ENCODE results near the gene FMN1. TPM values are rescaled to one million over a fixed set of nuclear protein-coding genes. Genes with fewer than 3 reads are reported as not detected.

Gene FMN1
- total and polyA plus RNA-seq, 12 donors = 0.22 to 5.5 (median 3.3) TPM

GRCh38 chr15:33207646-33208045 lies 13.1 kb upstream of the FMN1 start:
- ATAC-seq (no peak), DNase-seq (no peak)
- WGBS, 2 donors = 81 to 91% methylated on average over 4 of the region's 4 CpGs
- intact Hi-C loops (cut with DNase I) = loop anchor here in 1 of 10 donors (2.0 kb wide), 1 partner anchor 17 kb away; no protein-coding TSS in a partner anchor
- H3K27me3 ChIP-seq = no peaks in the 10 kb centered on the region
- H3K4me1 ChIP-seq = no peaks in the 10 kb centered on the region
- no peaks in the 10 kb centered on the region for H3K9me3 ChIP-seq
- H3K36me3 ChIP-seq = no peaks in the 10 kb centered on the region
- H3K27ac ChIP-seq = no peak overlapping the region
- no peak for TF ChIP-seq CTCF (IDR thresholded peaks at IDR 0.05)
- no peak overlapping the region for H3K4me3 ChIP-seq

- Histone ChIP-seq H3K27ac (no peak overlapping the region), H3K27me3 (no peaks in the 10 kb centered on the region), H3K4me1 (peaks cover 0 to 9% (median 0%) of the 10 kb centered on the region in 9 donors), H3K9me3 (no peaks in the 10 kb centered on the region), H3K4me3 (no peak overlapping the region), H3K36me3 (no peaks in the 10 kb centered on the region)
- intact Hi-C loops (cut with DNase I) = loop anchor here in 1 of 10 donors (2.0 kb wide), 1 partner anchor 16 kb away; no protein-coding TSS in a partner anchor
- 46 to 54% methylated on average over 3 of the region's 3 CpGs for WGBS, 2 donors
- ATAC-seq (no peak), DNase-seq (no peak)
- TF ChIP-seq CTCF (IDR thresholded peaks at IDR 0.05) = no peak
These were observed 11.9 kb upstream of the FMN1 start for GRCh38 chr15:33206366-33206765.

GRCh38 chr15:33204926-33205325 lies 10.4 kb upstream of the FMN1 start:
- peaks cover 0 to 4% (median 0%) of the 10 kb centered on the region in 7 donors for H3K27me3 ChIP-seq
- no peak overlapping the region for H3K4me3 ChIP-seq
- peaks cover 0 to 12% (median 0%) of the 10 kb centered on the region in 9 donors for H3K4me1 ChIP-seq
- DNase-seq (no peak), ATAC-seq (no peak)
- no peak overlapping the region for H3K27ac ChIP-seq
- no peak for TF ChIP-seq CTCF (IDR thresholded peaks at IDR 0.05)
- no peaks in the 10 kb centered on the region for H3K9me3 ChIP-seq
- no peaks in the 10 kb centered on the region for H3K36me3 ChIP-seq
- intact Hi-C loops (cut with DNase I) = no loop called here
- 73 to 78% methylated on average over 3 of the region's 3 CpGs for WGBS, 2 donors

- no peak overlapping the region for H3K27ac ChIP-seq
- H3K27me3 ChIP-seq = peaks cover 0 to 4% (median 0%) of the 10 kb centered on the region in 7 donors
- DNase-seq (no peak), ATAC-seq (no peak)
- TF ChIP-seq CTCF (IDR thresholded peaks at IDR 0.05) = no peak
- intact Hi-C loops (cut with DNase I) = no loop called here
- H3K4me1 ChIP-seq = peaks cover 0 to 12% (median 0%) of the 10 kb centered on the region in 9 donors
- no peaks in the 10 kb centered on the region for H3K9me3 ChIP-seq
- no peaks in the 10 kb centered on the region for H3K36me3 ChIP-seq
- no peak overlapping the region for H3K4me3 ChIP-seq
These were observed 9.6 kb upstream of the FMN1 start for GRCh38 chr15:33204087-33204486.
